Measurements from ENCODE around the gene MS4A12. TPM values are rescaled to one million over a fixed set of nuclear protein-coding genes. Genes with fewer than 3 reads are reported as not detected.

Gene MS4A12
- total RNA-seq, 3 donors from 2014 or later (not counting 1 experiment from before 2014, with no cell fraction given): not detected

- Histone ChIP-seq H3K27ac (ENCODE audit: low read length) (no peak within 1 kb of the TSS), H3K4me1 (ENCODE audit: control insufficient read depth, insufficient read depth, low read length) (no peaks in the 10 kb centered on the region), H3K36me3 (ENCODE audit: control insufficient read depth, insufficient read depth, low read length) (no peaks in the 10 kb centered on the region), H3K4me3 (ENCODE audit: low read length) (no peak within 1 kb of the TSS), H3K9me3 (ENCODE audit: control insufficient read depth, insufficient read depth, low read length) (no peaks in the 10 kb centered on the region), H3K27me3 (ENCODE audit: control insufficient read depth, insufficient read depth, low read length) (peaks cover 4% of the 10 kb centered on the region)
- H3K4me1 Mint-ChIP-seq: peaks cover 0 to 4% of the 10 kb centered on the region in 2 donors
- TF ChIP-seq CTCF (IDR thresholded peaks at IDR 0.05): no peak
- DNase-seq (no peak), ATAC-seq (no peak)
- intact Hi-C loops (cut with micrococcal nuclease): no loop called here
- 94% methylated on average over 29 of the region's 29 CpGs for WGBS (ENCODE audit: insufficient coverage)
- peaks cover 6% of the 10 kb centered on the region for H3K36me3 Mint-ChIP-seq
- H3K27me3 Mint-ChIP-seq (ENCODE audit: low read depth in 2 of 2): peaks cover 20 to 39% of the 10 kb centered on the region in 2 donors
- no peak within 1 kb of the TSS for H3K27ac Mint-ChIP-seq
- H3K9me3 Mint-ChIP-seq: peaks cover 0 to 3% of the 10 kb centered on the region in 2 donors
- H3K4me3 Mint-ChIP-seq: no peak within 1 kb of the TSS
These were observed 22.7 kb downstream of the MS4A12 start, which contains the start of gene MS4A13 for GRCh38 chr11:60515144-60515855. Gene MS4A13 (plus strand): TSS chr11:60515392. CDS start chr11:60518084, 2,692 bp downstream.

- Mint-ChIP-seq H3K27me3 (ENCODE audit: low read depth in 2 of 2) (peaks cover 9 to 33% of the 10 kb centered on the region in 2 donors), H3K9me3 (peaks cover 2 to 4% of the 10 kb centered on the region in 2 donors), H3K4me1 (no peaks in the 10 kb centered on the region), H3K27ac (no peak overlapping the region), H3K4me3 (no peak overlapping the region), H3K36me3 (no peaks in the 10 kb centered on the region)
- no peak overlapping the region for H3K4me3 ChIP-seq (ENCODE audit: low read length)
- WGBS (ENCODE audit: insufficient coverage): no CpG with 5 or more reads among the region's 1 CpG
- no peak for TF ChIP-seq CTCF (IDR thresholded peaks at IDR 0.05)
- no peak overlapping the region for H3K27ac ChIP-seq (ENCODE audit: low read length)
- H3K9me3 ChIP-seq (ENCODE audit: control insufficient read depth, insufficient read depth, low read length): no peaks in the 10 kb centered on the region
- no peaks in the 10 kb centered on the region for H3K4me1 ChIP-seq (ENCODE audit: control insufficient read depth, insufficient read depth, low read length)
- no peaks in the 10 kb centered on the region for H3K36me3 ChIP-seq (ENCODE audit: control insufficient read depth, insufficient read depth, low read length)
- no peak for DNase-seq
- ATAC-seq: no peak
- intact Hi-C loops (cut with micrococcal nuclease): no loop called here
- no peaks in the 10 kb centered on the region for H3K27me3 ChIP-seq (ENCODE audit: control insufficient read depth, insufficient read depth, low read length)
These were observed 35.9 kb downstream of the MS4A12 start for GRCh38 chr11:60528465-60528864.

GRCh38 chr11:60528934-60529333 is 36.4 kb downstream of the MS4A12 start:
- H3K36me3 Mint-ChIP-seq: no peaks in the 10 kb centered on the region

More at GRCh38 chr11:60528934-60529333, 36.4 kb downstream of the MS4A12 start:
- Histone ChIP-seq H3K9me3 (ENCODE audit: control insufficient read depth, insufficient read depth, low read length) (no peaks in the 10 kb centered on the region), H3K36me3 (ENCODE audit: control insufficient read depth, insufficient read depth, low read length) (no peaks in the 10 kb centered on the region), H3K4me3 (ENCODE audit: low read length) (no peak overlapping the region), H3K27ac (ENCODE audit: low read length) (no peak overlapping the region), H3K27me3 (ENCODE audit: control insufficient read depth, insufficient read depth, low read length) (no peaks in the 10 kb centered on the region), H3K4me1 (ENCODE audit: control insufficient read depth, insufficient read depth, low read length) (no peaks in the 10 kb centered on the region)
- Mint-ChIP-seq H3K4me3 (no peak overlapping the region), H3K27ac (no peak overlapping the region), H3K4me1 (no peaks in the 10 kb centered on the region), H3K27me3 (ENCODE audit: low read depth in 2 of 2) (peaks cover 9 to 33% of the 10 kb centered on the region in 2 donors), H3K9me3 (peaks cover 2 to 4% of the 10 kb centered on the region in 2 donors)
- ATAC-seq (no peak), DNase-seq (no peak)
- no peak for TF ChIP-seq CTCF (IDR thresholded peaks at IDR 0.05)
- intact Hi-C loops (cut with micrococcal nuclease): no loop called here
- 0% methylated on average over 1 of the region's 1 CpG for WGBS (ENCODE audit: insufficient coverage)

All from natural killer cell (primary cell).